ENCODE measurements around the gene ECHS1.

ECHS1 gene

GRCh38 chr10:133312769-133313145 is 60.4 kb downstream of the ECHS1 start:
- H3K36me3 ChIP-seq (ENCODE audit: control insufficient read depth in 2 of 2, insufficient read depth in 2 of 2, low read length in 2 of 2), result peaks cover 13 to 16% of the 10 kb centered on the region in 2 donors

More at GRCh38 chr10:133312769-133313145, 60.4 kb downstream of the ECHS1 start:
- Histone ChIP-seq H3K27me3 (ENCODE audit: control insufficient read depth in 2 of 2, insufficient read depth in 2 of 2, low read length in 2 of 2) (no peaks in the 10 kb centered on the region), H3K9me3 (ENCODE audit: control insufficient read depth in 2 of 2, low read length in 2 of 2) (no peaks in the 10 kb centered on the region), H3K4me3 (ENCODE audit: low read length in 2 of 2) (no peak overlapping the region), H3K27ac (ENCODE audit: low read depth in 2 of 2, low read length in 2 of 2) (no peak overlapping the region), H3K4me1 (ENCODE audit: control insufficient read depth in 2 of 2, insufficient read depth in 2 of 2, low read length in 2 of 2) (peaks cover 9 to 16% of the 10 kb centered on the region in 2 donors), H3K9ac (ENCODE audit: low read depth in 1 of 2, low read length in 2 of 2) (no peak overlapping the region)

Measured in mucosa of rectum (tissue), 2 donors.